Adrenal gland (tissue), 12 donors: ENCODE results near the gene NAGPA. TPM values are rescaled to one million over a fixed set of nuclear protein-coding genes. Genes with fewer than 3 reads are reported as not detected.
"Not testable (repeated sequence)": the region's sequence is repeated elsewhere in the genome, so short reads cannot be mapped to it uniquely, and the experiment has no call there.

Experiments used
- DNase-seq, 7 donors: peaks; one replicate each; pipeline ENCODE4 v3.0.0-alpha.2; 2019 to 2020
- H3K27ac ChIP-seq, 5 donors: fragments of 200-600 bp; sonication (generic) in 4 of 5; 1 replicate in 3 of 5; 2 replicates in 2 of 5; pipeline versions ENCODE4 v1.5.1 to v1.8.0; 2016 to 2020; ENCODE audit warnings: mild to moderate bottlenecking in 1 of 5
- H3K27me3 ChIP-seq: fragments of 200-600 bp; 2 replicates; pipeline ENCODE4 v1.8.0; 2021
- H3K36me3 ChIP-seq, 2 donors: fragments of 200-600 bp; replicated peaks in 1 of 2; 1 replicate in 1 of 2; 2 replicates in 1 of 2; pipeline versions ENCODE4 v1.5.1 to v1.8.0; 2018 to 2022
- H3K4me1 ChIP-seq, 2 donors: fragments of 200-600 bp; replicated peaks in 1 of 2; 1 replicate in 1 of 2; 2 replicates in 1 of 2; pipeline versions ENCODE4 v1.5.1 to v1.8.0; 2018 to 2021
- H3K4me3 ChIP-seq, 4 donors: fragments of 200-600 bp; sonication (generic) in 3 of 4; one replicate each; pipeline ENCODE4 v1.5.1; 2016 to 2018
- H3K9me3 ChIP-seq, 3 donors: fragments of 200-600 bp; sonication (generic) in 1 of 3; replicated peaks in 1 of 3; 1 replicate in 2 of 3; 2 replicates in 1 of 3; pipeline versions ENCODE4 v1.5.1 to v1.8.0; 2016 to 2021
- POLR2A ChIP-seq, 2 donors: fragments of 450-650 bp; IDR thresholded peaks; one replicate each; pipeline ENCODE4 v1.6.1; 2017; ENCODE audit warnings: antibody characterized with exemption in 2 of 2, mild to moderate bottlenecking in 2 of 2, moderate library complexity in 1 of 2
- WGBS, 4 donors: extraction: QIAGEN DNeasy Blood & Tissue Kit in 2 of 4; methylation state at CpG; one replicate each; pipeline versions ENCODE4 v1.1.5 to v1.1.7; 2013 to 2017; 5-methylcytosine and 5-hydroxymethylcytosine counted together
- intact Hi-C, 2 donors: fragments of 100-400 bp; cut with DNase I; formaldehyde crosslinking; loops; one replicate each; pipeline versions ENCODE4 v1.14.1 to v1.15.0; 2022 to 2023
- polyA plus RNA-seq, 3 donors: library from polyadenylated mRNA; stranded (reverse); fragments of 200-250 nt in 2 of 3; fragments of 350-450 nt in 1 of 3; fragmentation: Illumina TruSeq in 1 of 3; extraction: RNeasy Lipid Tissue Mini Kit (QIAGEN cat#74804) in 1 of 3; gene quantifications; one replicate each; pipeline ENCODE4 v1.2.3, GENCODE V29; 2013 to 2014
- total RNA-seq, 9 donors: library from RNA; depleted of rRNA in 4 of 9; stranded (reverse); fragments of >200 nt in 4 of 9; fragments of 120-200 nt in 1 of 9; fragmentation: NEBNext Ultra II Directional in 1 of 9; extraction: Animal tissue kit (Norgen Biotek cat#: 25700) in 1 of 9; gene quantifications; one replicate each; pipeline versions ENCODE4 v1.1.0 to v1.2.4, GENCODE V29; 2013 to 2023
- TF ChIP-seq, protein P1 (sequence below), 6 experiments: fragments of 450-650 bp in 4 of 6; fragments of 200-600 bp in 2 of 6; sonication (generic) in 1 of 6; IDR thresholded peaks; 1 replicate in 5 of 6; 2 replicates in 1 of 6; pipeline versions ENCODE4 v1.5.1 to v1.8.0; 2016 to 2021; ENCODE audit warnings: antibody characterized with exemption in 6 of 6, mild to moderate bottlenecking in 2 of 6, moderate library complexity in 1 of 6
- donor health status: healthy with polysubstance abuse.
- donor health status: Bipolar disorder and iron deficiency.
- donor health status: DM: yes; HTN: yes; CAD: no.
- donor health status: DM: no; HTN: no; CAD: no.
- donor health status: DM: no; HTN: no; CAD: no.
- donor health status: DM: yes; HTN: yes; CAD: no.

Gene NAGPA
- total and polyA plus RNA-seq, 12 donors = 4.5 to 47.8 (median 19.4) TPM

DNA sequence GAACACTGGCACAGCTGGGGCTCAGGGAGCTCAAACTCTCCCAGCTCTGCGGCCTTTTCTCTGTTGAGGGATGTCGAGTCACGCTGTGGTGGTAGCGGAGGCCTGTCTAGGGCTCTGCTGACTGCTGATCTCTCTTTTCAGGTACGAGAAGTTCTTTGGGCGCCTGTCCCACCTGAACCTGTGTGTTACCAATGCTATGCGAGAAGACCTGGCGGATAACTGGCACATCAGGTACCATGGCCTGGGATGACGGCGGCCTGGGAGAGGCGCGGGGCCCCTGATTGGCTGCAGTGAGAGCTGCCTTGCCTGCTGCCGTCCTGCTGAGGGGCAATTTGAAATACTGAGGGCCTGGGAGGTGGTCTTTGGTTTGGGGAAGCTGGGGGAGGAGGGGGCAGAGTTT is 43.6 kb upstream of the NAGPA start:
- DNase-seq = no peak
- Histone ChIP-seq H3K27me3 (no peaks in the 10 kb centered on the region), H3K27ac (no peak overlapping the region), H3K36me3 (peaks cover 0 to 62% of the 10 kb centered on the region in 2 donors), H3K4me3 (no peak overlapping the region), H3K4me1 (peaks cover 0 to 11% of the 10 kb centered on the region in 2 donors), H3K9me3 (no peaks in the 10 kb centered on the region)
- TF ChIP-seq POLR2A (IDR thresholded peaks at IDR 0.05) = no peak
- TF ChIP-seq, protein P1, sequence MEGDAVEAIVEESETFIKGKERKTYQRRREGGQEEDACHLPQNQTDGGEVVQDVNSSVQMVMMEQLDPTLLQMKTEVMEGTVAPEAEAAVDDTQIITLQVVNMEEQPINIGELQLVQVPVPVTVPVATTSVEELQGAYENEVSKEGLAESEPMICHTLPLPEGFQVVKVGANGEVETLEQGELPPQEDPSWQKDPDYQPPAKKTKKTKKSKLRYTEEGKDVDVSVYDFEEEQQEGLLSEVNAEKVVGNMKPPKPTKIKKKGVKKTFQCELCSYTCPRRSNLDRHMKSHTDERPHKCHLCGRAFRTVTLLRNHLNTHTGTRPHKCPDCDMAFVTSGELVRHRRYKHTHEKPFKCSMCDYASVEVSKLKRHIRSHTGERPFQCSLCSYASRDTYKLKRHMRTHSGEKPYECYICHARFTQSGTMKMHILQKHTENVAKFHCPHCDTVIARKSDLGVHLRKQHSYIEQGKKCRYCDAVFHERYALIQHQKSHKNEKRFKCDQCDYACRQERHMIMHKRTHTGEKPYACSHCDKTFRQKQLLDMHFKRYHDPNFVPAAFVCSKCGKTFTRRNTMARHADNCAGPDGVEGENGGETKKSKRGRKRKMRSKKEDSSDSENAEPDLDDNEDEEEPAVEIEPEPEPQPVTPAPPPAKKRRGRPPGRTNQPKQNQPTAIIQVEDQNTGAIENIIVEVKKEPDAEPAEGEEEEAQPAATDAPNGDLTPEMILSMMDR (IDR thresholded peaks at IDR 0.05) = no peak
- WGBS, 4 donors = 95 to 97% (median 96%) methylated on average over 10 to 13 of the region's 13 CpGs
- intact Hi-C loops = no loop called here

DNA sequence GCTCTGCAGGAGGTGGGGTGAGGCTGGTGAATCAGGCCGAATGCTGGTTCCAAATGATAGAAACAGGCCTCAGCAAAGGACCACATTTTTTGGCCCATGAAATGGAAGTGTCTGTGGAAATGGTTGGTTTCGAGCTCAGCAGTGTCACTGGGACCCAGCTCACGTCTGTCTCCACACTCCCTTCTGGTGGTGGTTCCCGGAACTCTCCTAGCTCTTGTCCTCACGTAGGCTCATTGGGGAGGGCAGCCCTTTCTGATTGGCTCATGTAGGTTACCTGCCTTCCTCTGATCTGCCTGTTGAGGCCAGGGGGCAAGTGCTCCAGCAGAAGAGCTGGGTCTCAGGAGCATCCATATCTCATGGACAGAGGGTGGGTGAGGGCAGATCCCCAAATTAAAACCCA is 41.9 kb upstream of the NAGPA start:
- WGBS, 4 donors = 87 to 92% (median 88%) methylated on average over 1 to 5 of the region's 5 CpGs
- intact Hi-C loops = no loop called here
- Histone ChIP-seq H3K36me3 (peaks cover 0 to 58% of the 10 kb centered on the region in 2 donors), H3K27me3 (no peaks in the 10 kb centered on the region), H3K4me3 (no peak overlapping the region), H3K27ac (no peak overlapping the region), H3K9me3 (no peaks in the 10 kb centered on the region), H3K4me1 (peaks cover 0 to 18% of the 10 kb centered on the region in 2 donors)
- no peak for DNase-seq
- no peak for TF ChIP-seq POLR2A (IDR thresholded peaks at IDR 0.05)
- TF ChIP-seq, protein P1 (IDR thresholded peaks at IDR 0.05) = no peak

DNA sequence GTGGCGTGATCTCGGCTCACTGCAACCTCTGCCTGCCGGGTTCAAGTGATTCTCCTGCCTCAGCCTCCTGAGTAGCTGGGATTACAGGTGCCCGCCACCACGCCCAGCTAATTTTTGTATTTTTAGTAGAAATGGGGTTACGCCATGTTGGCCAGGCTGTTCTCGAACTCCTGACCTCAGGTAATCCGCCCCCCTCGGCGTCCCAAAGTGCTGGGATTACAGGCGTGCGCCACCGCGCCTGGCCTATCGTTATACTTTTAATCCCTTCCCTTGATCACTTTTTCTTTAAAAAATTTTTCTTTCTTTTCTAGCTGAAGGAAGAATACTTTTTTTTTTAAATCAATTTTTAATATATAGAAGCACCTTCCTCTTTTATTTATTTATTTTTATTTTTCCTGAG is 40.0 kb upstream of the NAGPA start:
- H3K4me3 ChIP-seq, H3K27ac ChIP-seq, H3K27me3 ChIP-seq, DNase-seq, intact Hi-C loops, H3K9me3 ChIP-seq: not testable (repeated sequence)
- Histone ChIP-seq H3K36me3 (peaks cover 0 to 41% of the 10 kb centered on the region in 2 donors), H3K4me1 (peaks cover 0 to 18% of the 10 kb centered on the region in 2 donors)
- 92 to 98% (median 95%) methylated on average over 15 of the region's 15 CpGs for WGBS, 4 donors

DNA sequence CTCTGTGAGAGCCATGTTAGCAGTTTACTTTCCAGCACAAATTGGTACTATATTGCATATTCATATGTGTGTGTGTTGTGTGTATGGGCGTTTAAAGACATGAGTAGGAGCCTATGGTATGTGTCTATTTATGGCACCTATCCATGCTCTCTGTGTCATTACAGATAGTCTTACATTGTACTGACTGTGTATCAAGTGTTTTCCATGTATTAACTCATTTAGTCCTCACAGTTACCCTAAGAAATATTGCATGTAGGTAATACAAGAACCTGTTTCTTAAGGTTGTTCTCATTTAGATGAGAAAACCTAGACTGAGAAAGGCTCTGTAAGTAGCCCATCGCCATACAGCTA is 39.5 kb upstream of the NAGPA start:
- H3K4me3 ChIP-seq = no peak overlapping the region
- peaks cover 0 to 38% of the 10 kb centered on the region in 2 donors for H3K36me3 ChIP-seq
- H3K4me1 ChIP-seq = peaks cover 0 to 18% of the 10 kb centered on the region in 2 donors
- H3K27ac ChIP-seq = peak overlapping the region in 1 of 5 donors; percentile 78
- TF ChIP-seq, protein P1 (IDR thresholded peaks at IDR 0.05) = no peak
- no peak for TF ChIP-seq POLR2A (IDR thresholded peaks at IDR 0.05)
- DNase-seq = no peak
- no peaks in the 10 kb centered on the region for H3K27me3 ChIP-seq
- intact Hi-C loops = no loop called here
- no peaks in the 10 kb centered on the region for H3K9me3 ChIP-seq
- 85 to 88% (median 86%) methylated on average over 2 of the region's 2 CpGs for WGBS, 4 donors
